HepG2 (cell line): Measurements from ENCODE around the gene CKAP2L. TPM values are rescaled to one million over a fixed set of nuclear protein-coding genes. Genes with fewer than 3 reads are reported as not detected.

Source experiments
- ARID5B ChIP-seq: IDR thresholded peaks from 2 replicates; pipeline ENCODE4 v1.4.0; 2020; ENCODE audit warnings: mild to moderate bottlenecking, missing genetic modification reagents
- BCL3 ChIP-seq: sonication (generic); formaldehyde crosslinking; IDR thresholded peaks from 2 replicates; pipeline ENCODE4 v1.5.1; 2020; ENCODE audit warnings: mild to moderate bottlenecking, missing genetic modification reagents, moderate library complexity
- EEA1 ChIP-seq: sonication (generic); formaldehyde crosslinking; IDR thresholded peaks from 2 replicates; pipeline ENCODE4 v1.5.1; 2020; ENCODE audit warnings: mild to moderate bottlenecking, missing genetic modification reagents, borderline replicate concordance
- HBP1 ChIP-seq: IDR thresholded peaks from 2 replicates; pipeline ENCODE4 v1.6.1; 2016; ENCODE audit warnings: low read depth, control low read depth
- HNRNPLL ChIP-seq: fragments of 200-400 bp; formaldehyde crosslinking; IDR thresholded peaks from 2 replicates; pipeline ENCODE4 v1.6.1; 2017; ENCODE audit warnings: mild to moderate bottlenecking, low read depth, low read length; ENCODE audit not compliant: poor library complexity, severe bottlenecking
- JUNB ChIP-seq: sonication (generic); formaldehyde crosslinking; IDR thresholded peaks from 2 replicates; pipeline ENCODE4 v1.8.0; 2022; ENCODE audit warnings: missing genetic modification reagents, mild to moderate bottlenecking, borderline replicate concordance
- MBD4 ChIP-seq: IDR thresholded peaks from 2 replicates; pipeline ENCODE4 v1.6.1; 2012; ENCODE audit warnings: low read length, inconsistent platforms, borderline replicate concordance
- MIER3 ChIP-seq: IDR thresholded peaks from 2 replicates; pipeline ENCODE4 v1.6.1; 2016; ENCODE audit warnings: missing compliant biosample characterization, borderline replicate concordance
- NFE2L2 ChIP-seq: fragments of 150-350 bp; IDR thresholded peaks from 2 replicates; pipeline ENCODE4 v1.6.1; 2014; ENCODE audit warnings: low read length
- NR0B2 ChIP-seq: sonication (generic); formaldehyde crosslinking; IDR thresholded peaks from 2 replicates; pipeline ENCODE4 v1.4.0; 2020; ENCODE audit warnings: mild to moderate bottlenecking, missing genetic modification reagents
- ZBED4 ChIP-seq: sonication (generic); formaldehyde crosslinking; IDR thresholded peaks from 2 replicates; pipeline ENCODE4 v1.4.0; 2020; ENCODE audit warnings: missing genetic modification reagents, borderline replicate concordance
- ZNF451 ChIP-seq: sonication (generic); formaldehyde crosslinking; IDR thresholded peaks from 2 replicates; pipeline ENCODE4 v1.5.0; 2020; ENCODE audit warnings: mild to moderate bottlenecking, missing genetic modification reagents
- ZNF543 ChIP-seq: sonication (generic); formaldehyde crosslinking; IDR thresholded peaks from 2 replicates; pipeline ENCODE4 v1.4.0; 2020; ENCODE audit warnings: mild to moderate bottlenecking, missing genetic modification reagents
- ZNF556 ChIP-seq: sonication (generic); formaldehyde crosslinking; IDR thresholded peaks from 2 replicates; pipeline ENCODE4 v1.4.0; 2020; ENCODE audit warnings: mild to moderate bottlenecking, missing genetic modification reagents, borderline replicate concordance
- ZNF644 ChIP-seq: IDR thresholded peaks from 2 replicates; pipeline ENCODE4 v1.6.1; 2016; ENCODE audit warnings: low read depth
- ZNF761 ChIP-seq: sonication (generic); formaldehyde crosslinking; conservative IDR thresholded peaks from 2 replicates; pipeline ENCODE4 v1.4.0; 2020; ENCODE audit warnings: mild to moderate bottlenecking, missing genetic modification reagents
- polyA plus RNA-seq, 8 experiments: library from polyadenylated mRNA; depleted of rRNA in 3 of 8; stranded (reverse) in 7 of 8; unstranded in 1 of 8; fragments of >200 nt; fragmentation: Illumina TruSeq in 4 of 8; extraction: Trizol in 4 of 8; gene quantifications; 2 replicates each; pipeline versions ENCODE4 v1.2.1 to v1.2.3, GENCODE V29; 2011 to 2016; ENCODE audit warnings: low read depth in 4 of 8, missing spikeins in 1 of 8, mixed read lengths in 1 of 8; ENCODE audit not compliant: insufficient read depth in 1 of 8
- total RNA-seq, 5 experiments: library from RNA; depleted of rRNA; stranded (reverse); fragments of >200 nt; fragmentation: Illumina TruSeq; extraction: Trizol; gene quantifications; 2 replicates each; pipeline ENCODE4 v1.2.3, GENCODE V29; 2016; ENCODE audit warnings: low read depth in 1 of 5

The CKAP2L gene
- total and polyA plus RNA-seq, 2 of the 13 experiments (the other 11 are each of a cell fraction or from before 2014, with no cell fraction given), result 7.1 to 9.5 TPM

GRCh38 chr2:112726487-112727190 lies 37.8 kb downstream of the CKAP2L start (continued):
- TF ChIP-seq JUNB (CRISPR knock-in tag) (no peak), ZNF761 (CRISPR knock-in tag) (0 out of 2 replicates have a peak, but pooled peaks have one; percentile 62), EEA1 (CRISPR knock-in tag) (no peak), MBD4 (no peak), NFE2L2 (no peak), ZBED4 (peak; percentile 99), ZNF556 (CRISPR knock-in tag) (no peak; the same call in 1 of the 2 replicates), ZNF644 (CRISPR knock-in tag) (peak; percentile 77), MIER3 (CRISPR knock-in tag) (peak; percentile 91; the same call in 1 of the 2 replicates), ARID5B (CRISPR knock-in tag) (peak; percentile 83), BCL3 (CRISPR knock-in tag) (peak; percentile 83), ZNF451 (no peak), ZNF543 (peak; percentile 41; the same call in 1 of the 2 replicates), NR0B2 (peak; percentile 24; the same call in 1 of the 2 replicates), HNRNPLL (peak; percentile 50), HBP1 (no peak)
